SIG-M5 (cell line): Measurements from ENCODE around the gene DPP8.

ENCODE experiments used
- DNase-seq: peaks from one replicate; lab custom pipeline; 2025; lab: John Stamatoyannopoulos, UW

Gene DPP8

DNA sequence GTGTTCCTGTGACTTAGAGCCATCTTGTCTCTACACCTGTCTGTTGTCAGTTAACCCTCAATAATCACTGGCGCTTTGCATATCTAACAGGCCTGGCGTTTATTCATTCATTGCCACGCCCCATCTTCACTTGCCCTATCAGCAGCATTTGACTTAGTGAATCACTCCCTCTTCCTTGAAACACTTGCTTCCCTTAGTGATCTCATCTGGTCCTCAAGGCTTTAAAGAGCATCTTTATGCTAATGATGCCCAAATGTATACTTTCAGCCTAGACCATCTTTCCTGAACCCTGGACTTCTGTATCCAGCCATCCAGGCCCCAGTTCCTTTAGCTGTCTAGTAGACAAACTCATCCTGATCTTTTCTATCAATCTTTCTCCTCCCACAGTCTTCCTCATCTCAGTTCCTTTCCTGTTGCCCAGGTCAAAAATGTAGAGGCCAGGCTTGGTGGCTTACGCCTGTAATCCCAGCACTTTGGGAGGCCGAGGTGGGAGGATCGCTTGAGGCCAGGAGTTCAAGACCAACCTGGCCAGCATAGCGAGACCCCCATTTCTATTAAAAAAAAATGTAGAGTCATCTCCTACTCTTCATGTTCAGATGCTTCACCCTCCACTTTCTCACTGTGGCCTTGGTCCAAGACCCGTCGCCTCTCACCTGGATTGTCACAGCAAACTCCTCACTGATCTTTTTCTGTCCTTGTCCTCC lies 93.4 kb downstream of the DPP8 start:
- DNase-seq, result no peak

DNA sequence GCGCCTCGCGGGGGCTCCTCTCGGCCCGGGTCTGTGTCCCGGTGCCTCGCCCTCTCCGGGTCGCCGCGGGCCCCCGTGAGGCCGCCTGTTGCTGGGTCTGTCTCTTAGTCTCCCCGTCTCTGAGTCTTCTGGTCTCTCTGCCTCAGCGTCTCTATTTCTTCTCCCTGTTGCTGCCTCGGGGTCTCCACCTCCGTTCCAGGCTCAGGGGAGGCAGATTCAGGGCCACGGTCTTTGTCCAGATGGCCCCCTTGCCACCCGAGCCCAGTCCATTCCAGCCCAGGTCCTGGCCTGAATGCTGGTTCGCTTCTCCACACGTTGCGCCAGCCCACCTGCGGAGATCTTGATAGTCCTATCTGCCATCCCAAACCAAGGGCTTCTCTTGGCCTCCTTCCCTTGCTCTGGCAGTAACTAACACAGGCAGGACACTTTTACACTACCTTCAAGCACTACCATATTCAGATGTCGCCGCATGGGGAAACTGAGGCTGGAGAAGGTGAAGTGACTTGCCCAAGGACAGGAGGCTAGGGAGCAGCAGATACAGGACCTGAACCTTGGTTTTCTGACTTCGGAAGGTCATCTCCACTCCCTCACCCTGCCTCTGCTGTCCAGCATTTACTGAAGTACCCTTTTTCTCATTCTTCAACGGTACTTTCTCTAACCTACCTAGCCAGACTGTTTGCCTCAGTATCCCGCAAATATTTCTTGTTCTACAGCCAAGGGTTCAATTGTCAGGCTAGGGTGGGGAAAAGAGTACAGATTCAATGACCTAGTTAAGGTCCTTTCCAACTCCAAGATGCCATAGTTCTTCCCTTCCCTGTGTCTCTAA lies 94.1 kb downstream of the DPP8 start:
- no peak for DNase-seq

DNA sequence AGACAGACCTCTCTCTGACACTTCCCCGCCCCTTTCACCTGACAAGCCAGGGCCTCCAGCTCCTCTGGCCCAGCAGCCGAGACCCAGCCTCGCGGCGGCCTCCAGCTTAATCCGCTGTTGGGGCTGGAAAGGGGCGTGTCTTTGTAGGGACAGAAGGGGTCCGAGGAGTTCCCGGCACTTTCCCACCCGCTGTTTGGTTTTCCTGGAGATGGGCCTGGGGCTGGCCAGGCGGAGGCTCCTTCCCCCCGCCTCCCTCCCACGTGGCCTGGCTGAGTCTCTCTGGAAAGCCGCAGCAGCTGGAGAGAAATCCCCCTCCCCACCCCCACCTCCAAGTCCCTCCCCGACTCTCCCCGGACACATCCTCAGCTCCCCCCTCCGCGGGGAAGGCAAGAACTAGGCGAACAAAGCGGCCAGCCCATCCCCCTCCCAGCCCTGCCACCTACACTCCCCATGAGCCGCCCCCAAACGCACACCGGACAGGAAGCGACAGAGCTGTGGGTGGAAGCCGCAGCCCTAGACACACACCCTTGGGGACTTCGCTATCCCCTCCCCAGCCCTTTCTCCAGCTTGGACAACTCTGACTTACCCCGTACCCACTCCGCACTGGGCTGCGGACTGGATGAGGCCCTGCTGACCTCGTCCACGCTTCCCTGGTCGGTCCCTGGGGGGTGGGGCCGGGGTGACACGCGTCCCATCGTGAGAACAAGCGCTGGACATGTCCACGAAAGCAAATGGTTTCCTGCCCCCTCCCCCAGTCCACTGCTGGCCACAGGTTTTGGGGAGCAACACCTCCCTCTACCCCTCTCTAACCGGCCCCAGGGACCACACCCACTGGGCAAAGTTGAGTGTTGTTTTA lies 95.9 kb downstream of the DPP8 start:
- DNase-seq, result no peak

DNA sequence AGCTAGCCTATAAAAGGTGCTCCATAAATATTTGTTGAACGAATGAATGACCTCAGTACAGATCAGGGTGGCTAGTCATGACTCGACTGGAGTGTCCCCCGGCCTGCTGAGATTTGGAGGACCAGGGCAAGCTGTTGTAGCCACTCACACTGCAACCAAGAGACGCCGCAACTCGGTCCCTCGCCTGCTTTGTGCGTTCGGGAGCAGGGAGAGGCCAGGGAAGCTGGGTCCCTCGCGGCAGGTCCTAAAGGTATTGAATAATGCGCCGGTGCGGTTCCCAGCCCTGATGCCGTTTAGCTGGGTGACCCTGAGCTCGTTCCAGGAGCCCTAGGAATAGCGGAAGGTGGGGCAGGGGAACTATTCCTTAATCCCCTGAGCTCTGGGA lies 96.5 kb downstream of the DPP8 start:
- DNase-seq, result no peak

DNA sequence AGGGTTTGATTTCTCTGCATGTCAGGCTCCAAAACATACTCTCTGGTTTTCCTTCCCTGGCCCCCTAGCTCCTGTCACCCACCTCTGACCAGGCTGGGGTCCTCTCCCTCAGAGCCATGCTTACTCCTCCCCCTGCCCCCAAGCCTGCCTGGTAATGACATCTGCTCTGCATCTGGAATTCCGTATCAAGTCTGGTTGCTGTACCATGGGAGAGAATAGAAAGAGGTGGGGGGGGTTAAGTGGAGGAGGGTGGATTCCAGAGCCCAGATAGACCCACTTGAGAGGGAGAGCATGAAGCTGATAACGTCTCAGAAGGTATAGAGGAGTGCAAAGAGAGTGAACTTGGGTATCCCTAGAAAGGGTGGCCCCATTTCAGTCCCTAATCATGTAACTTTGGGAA lies 98.9 kb downstream of the DPP8 start:
- DNase-seq, result no peak

DNA sequence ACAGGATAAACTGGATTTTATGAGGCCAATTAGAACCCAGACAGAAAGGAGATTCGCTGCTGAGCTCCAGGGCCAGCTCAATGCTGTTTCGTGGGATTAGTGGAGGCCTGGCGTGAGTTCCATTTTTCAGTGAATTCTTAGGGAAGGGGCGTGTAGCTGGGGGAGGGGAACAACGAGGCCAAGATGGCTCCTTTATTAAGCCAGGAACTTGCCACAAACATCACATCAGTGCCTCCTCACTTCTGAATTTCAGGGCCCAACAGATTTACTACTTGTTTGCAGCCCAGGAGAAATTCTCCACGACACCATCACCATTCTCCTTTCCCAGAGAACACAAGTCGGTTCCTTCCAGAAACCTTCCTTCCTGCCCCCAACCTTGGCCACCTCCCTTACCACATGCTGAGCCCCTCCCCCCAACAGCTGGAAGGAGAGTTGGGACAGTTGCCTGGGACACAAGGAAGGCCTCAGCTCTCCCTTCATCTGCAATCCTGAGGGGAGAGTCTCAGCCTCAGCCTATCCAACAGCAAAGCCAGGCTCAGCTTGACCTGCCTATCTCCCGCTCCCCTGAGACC lies 100.6 kb downstream of the DPP8 start:
- DNase-seq, result no peak

DNA sequence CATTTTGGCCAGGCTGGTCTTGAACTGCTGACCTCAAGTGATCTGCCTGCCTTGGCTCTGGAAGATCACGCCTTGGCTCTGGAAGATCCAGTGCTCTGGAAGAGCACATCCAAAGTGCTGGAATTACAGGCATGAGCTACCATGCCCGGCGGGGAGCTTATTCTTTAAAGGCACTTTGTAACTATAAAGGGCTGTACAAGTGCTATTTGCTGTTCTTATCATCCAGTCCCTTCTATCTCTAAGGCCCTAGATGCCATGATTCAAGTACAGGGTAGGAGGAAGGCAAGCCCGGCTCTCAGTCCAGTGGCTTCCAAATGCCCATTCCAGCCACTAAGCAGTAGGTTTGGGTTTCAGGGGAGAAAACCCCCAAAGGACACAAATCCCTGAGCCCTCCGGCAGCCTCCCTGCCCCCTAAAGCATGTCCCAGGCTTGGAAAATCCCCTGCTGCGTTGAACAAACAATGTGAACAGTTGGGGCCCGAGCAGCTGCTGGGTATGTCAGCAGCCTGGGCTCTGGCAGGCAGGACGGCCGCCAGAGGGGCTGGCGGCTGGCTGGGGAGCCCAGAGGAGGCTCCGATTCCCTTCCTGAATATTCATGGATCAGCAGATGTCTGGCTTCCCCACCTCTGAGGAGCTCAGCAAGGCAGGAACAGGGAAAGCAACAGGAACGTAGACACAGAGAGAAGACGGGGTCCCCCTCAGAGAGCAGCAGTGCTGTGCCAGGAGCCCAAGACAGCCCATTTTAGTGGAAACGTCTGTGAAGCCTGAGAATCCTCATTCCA lies 102.5 kb downstream of the DPP8 start:
- no peak for DNase-seq

DNA sequence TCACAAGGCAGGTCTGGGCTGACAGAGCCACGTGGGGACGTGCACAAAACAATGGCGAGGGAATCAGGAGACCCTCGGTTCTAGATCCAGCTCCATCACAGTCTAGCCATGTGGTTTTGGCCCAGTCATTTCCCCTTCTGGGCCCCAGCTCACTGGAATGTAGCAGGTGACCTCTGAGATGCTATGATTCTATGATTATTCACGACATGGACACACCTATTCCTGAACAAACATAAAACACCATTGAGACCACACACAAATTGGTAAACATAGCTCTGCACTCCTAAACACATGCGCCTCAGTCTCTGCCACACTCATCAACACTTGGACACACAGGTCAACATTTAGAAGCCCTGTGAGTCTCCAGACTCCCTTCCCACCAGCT lies 103.7 kb downstream of the DPP8 start:
- DNase-seq, result no peak

DNA sequence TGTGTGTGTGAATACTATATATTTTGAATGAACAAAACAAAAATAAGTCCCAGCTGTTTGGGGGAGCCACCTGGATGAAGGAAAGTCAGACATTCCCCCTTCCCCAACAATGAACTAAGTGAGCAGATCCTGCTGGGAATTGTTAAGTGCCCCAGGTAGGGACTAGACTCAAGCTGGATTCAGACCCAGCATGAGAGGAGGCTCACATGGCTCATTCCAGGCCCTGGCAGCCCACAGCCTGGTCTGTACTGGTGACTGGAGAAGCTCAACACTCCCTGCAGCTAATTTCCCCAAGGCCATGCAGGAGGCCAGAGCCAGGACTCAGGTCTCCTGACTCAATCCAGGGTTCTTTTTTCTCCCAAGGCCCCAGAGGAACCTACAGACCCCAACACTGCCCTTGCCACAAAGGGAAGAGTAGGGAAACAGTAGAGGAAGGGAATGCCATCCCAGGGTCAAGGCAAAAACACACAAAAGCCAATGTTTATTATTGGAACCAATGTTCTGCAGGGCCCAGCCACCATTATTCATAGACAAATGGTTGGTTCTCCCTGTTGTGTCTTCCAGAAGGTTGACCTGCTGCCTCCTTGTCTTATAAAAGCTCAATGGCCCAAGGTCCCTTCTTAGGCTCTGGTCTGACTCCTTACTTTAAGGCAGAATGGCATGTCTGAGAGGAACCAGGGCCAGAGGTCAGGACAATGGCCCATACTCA lies 104.3 kb downstream of the DPP8 start:
- no peak for DNase-seq

DNA sequence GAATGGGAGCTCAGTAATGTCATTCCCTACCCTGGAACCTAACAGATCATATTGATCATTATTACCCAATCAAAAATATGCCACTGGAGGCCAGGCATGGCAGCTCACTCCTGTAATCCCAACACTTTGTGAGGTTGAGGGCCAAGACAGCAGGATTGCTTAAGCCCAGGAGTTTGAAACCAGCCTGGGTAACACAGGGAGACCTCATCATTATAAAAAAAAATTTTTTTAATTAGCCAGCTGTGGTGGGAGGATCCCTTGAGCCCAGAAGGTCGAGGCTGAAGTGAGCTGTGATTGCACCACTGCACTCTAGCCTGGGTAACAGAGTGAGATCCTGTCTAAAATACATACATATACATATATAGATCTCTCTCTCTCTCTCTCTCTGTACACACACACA lies 104.9 kb downstream of the DPP8 start:
- no peak for DNase-seq

DNA sequence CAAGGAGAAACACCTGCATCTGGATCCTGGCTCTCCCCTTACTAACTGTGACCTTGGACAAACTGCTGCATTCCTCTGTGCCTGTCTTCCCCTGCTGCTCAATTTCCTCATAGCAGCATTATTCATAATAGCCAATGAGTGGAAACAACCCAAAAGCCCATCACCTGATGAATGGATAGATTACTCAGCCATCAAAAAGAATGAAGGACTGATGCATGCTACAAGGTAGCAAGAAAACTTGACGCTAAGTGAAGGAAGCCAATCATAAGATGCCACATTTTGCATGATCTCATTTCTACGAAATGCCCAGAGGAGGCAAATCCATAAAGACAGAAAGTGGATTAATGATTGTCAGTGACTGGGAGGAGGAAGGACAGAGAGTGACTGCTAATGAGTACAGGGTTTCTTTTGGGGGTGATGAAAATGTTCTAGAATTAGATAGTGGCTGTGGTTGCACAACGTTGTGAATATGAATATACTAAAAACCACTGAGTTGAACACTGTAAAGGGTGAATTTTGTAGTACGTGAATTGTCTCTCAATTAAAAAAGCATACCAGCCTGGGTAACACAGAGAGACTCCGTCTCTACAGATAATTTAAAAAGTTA lies 105.9 kb downstream of the DPP8 start:
- DNase-seq, result no peak

DNA sequence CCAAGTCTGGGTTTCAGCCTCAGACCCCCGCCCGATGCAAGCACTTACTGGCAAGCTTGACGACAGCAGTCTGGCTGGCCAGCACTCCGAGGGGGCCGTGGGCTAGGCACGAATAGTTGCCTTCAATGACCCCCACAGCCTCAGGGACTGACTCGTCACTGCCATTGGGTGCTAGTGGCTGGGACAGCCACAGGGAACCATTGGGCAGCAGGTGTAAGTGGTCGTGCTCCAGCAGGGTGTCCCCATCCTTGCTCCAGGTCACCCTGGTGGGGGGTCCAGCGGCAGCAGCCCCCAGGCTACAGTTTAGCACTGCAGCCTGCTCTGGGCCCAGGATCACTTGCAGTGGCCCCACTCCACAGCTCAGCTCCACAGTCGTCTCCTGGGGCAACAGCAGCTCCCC lies 106.5 kb downstream of the DPP8 start:
- no peak for DNase-seq

DNA sequence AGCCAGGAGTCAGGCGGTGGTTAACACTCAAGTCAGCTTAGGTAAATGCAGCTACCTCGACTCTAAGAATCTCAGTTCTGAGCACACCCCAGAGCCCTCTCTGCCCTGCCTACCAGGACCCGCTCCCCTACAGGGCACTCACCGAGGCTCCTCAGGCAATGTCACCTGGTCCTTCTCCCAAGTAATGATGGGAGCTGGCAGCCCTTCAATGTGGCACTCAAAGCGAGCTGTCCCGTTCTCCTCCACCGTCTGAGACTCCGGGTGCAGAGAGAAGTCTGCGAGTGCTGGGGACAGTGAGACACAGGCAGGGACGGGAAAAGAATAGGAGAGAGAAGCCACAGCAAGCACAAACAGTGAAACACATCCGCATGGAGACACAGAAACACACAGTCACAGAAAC lies 107.5 kb downstream of the DPP8 start:
- no peak for DNase-seq

DNA sequence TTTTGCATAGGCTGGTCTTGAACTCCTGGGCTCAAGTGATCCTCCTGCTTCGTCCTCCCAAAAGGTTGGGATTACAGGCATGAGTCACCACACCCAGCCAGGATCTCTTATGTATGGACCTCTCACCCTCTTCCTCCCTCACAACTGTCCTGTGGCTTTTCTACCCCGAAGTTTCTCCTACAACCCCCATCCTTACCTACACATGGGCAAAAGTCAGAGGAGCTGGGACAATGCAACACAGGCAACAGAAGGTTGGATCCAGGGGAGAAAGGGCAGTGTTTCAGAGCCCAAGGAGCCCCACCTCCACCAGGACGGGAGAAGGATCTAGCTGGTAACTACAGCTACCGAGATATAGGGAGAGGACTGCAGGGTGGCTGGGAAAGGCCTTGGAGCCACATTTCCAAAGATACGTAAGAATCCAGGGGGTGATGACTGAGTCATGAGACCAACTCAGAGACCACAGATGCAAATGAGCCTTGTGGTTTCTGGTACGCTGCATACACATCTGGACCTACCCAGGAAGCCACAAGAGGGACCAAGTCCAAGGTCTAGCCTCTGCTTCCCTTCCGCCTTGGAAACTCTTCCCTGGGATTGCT lies 108.4 kb downstream of the DPP8 start:
- no peak for DNase-seq

DNA sequence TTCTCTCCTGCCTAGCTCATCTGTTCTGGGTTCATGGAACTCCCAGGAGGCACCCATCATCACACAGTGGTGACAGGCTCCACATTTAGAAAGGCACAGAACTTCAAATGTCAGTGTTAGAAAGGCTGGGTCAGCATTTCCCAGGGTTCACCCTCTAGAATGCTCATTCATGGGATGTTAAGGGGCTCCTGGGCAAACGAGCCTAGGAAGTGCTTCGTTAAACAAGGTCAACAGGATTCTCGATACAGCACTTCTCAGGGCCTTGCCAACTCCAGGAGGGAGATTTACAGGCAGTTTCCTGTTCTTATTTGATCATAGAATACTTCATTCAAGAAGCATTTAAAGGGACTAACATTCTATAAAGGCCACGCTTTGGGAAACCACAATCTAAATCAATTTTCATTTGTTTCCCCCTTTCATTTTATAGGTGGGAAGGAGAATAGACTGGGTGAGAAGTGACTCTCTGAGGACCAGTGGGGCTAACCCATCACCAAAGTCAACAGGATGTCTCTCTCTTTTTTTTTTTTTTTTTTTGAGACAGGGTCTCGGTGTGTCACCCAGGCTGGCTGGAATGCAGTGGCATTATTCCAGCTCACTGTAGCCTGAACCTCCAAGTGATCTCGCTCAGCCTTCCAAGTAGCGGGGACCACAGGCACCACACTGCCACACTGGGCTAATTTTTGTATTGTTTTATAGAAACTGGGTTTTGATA lies 109.0 kb downstream of the DPP8 start:
- DNase-seq, result no peak

DNA sequence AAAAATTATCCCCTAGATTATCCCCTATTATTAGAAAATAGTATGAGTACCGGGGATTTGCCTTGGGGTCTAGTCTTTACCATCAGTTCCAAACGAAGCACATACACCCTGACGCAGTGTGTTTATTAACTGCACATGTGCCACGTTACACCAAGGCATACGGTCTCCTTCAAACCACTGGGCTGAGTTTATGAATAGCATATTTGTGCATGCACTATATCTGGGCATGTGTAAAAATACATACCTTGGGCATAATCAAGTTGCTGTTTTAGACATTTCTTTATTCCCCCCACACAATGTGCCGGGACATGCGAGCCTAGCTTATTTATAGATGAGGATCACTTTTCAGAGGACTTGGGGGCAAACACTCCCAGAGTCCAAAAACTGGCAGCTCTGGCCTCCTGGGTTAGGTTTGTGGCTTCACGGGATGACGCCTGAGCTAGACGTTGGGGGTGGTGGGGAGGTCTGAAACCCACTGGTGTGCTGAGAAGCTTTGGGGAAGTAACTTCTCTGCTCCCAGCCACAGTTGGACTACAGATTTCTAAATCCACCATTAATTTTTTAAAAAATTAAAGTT lies 111.0 kb downstream of the DPP8 start:
- no peak for DNase-seq

DNA sequence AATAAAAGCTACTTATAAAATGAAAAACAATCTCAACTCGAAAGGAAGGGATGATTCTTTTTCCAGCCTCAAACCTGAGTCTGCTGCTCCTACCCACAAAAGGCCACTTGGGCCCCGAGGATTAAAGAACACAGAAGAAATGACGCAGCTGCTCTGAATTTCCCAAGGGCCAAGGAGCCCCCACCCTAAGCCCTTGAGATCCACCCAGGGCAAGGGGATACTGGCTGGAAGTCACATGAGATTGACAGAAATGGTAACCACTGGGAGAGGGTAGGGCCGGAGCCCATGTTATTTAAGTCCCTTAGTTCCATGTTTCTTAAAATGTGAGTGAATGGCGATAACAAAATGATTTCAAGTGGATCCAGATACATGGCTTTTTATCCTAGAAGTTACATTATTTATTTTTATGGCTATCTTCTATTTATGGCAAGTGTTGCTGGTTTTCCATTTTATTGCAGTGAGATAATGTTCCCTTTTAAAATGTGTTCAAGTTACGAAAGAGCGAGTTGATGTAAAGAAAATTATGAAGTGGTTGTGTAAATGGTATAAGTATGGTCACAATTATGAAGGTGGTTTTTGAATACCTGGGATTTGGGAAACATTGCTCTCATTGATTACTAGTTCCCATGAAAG lies 111.6 kb downstream of the DPP8 start:
- no peak for DNase-seq

DNA sequence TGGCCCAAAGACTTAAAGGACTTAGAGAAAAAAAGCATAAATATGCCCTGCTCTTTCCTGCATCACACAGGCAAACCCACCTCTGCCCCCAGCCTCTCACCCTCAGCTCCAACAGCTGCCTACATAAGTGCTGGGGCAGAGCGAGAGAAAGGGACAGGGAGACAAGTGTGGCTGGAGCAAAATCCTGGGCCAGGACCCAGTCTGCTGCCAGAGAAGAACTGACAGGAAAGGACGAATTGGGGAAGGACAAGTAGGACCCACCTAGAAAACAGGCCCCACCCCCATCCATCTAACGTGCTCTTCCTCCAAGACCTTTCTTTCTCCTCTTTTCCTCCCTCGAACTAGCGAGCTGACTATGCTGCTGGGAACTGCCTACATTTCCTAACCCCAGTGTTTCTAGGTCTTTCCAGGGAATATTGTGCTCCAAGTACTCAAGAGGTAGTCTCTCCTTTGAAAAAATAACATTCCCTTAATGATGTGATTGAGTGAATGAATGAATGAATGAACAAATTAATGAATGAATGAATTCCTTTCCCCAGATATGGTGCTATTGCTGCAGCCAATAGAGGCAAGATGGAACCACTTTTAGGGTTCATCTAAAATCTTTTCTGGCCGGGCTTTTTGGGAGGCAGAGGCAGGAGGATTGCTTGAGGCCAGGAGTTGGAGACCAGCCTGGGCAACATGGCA lies 113.2 kb downstream of the DPP8 start:
- DNase-seq, result no peak
